ENCODE measurements around the gene MGAT4A.
"Not testable (repeated sequence)": the region's sequence is repeated elsewhere in the genome, so short reads cannot be mapped to it uniquely, and the experiment has no call there.

The MGAT4A gene

DNA sequence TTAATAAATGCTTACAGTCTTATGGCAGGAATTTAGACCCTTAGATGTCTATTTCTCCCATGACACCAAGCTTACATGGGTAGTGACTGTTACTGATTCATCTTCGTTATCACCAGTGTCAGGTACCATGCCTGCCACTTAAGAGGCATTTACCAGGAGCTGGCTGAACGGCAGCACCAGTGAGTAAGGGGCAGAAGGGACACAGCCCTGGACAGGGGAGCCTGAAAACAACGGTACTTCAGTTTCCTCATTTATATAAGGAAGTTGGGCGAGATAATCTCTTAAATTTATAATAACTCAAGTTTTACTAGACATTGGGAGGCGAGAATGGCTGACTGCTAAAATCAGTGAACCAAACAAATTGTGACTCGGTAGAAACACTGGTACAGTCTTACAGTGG lies 123.8 kb downstream of the MGAT4A start:
- no peak for DNase-seq (ENCODE audit: low read depth)

- DNase-seq (ENCODE audit: low read depth) = no peak
Observed at GRCh38 chr2:98606431-98606830, 124.5 kb downstream of the MGAT4A start.

DNA sequence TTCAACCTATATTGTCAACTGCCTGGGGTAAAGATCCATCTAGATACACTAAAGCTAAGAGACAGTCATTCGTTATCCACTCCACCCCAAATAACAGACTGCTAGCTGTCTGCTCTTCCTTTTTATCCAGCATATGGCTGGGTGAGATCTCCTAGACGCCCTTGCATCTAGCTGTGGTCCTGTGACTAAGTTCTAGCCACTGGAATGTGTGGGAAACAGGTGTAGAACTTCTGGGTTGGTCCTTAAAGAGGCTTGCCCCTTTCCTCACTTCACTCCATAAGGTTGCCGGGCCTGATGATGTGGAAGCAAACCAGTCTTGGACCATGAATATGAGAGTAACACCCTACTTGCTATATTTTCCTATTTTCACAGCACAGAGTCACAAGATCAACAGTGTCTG lies 125.9 kb downstream of the MGAT4A start:
- no peak for DNase-seq (ENCODE audit: low read depth)

DNA sequence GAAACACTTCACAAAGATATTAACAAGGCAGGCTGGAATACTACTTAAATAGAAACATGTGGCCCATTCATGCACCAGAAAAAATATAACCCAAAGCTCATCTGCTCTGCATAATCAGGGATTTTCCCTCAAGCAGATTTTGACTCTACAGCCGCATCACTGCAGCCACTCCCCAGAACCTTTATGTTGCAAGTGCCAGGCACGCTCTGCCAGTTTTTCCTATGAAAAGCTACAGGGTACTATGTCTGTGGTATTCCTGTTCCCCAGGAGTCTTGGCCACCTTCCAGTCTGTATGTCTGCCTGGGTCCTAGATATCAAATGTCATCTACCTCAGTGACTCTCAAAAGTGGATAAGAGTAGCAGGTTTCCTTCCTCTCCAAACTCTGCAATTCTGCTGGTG lies 126.4 kb downstream of the MGAT4A start:
- no peak for DNase-seq (ENCODE audit: low read depth)

GRCh38 chr2:98601532-98602132 lies 129.3 kb downstream of the MGAT4A start:
- no peak for DNase-seq (ENCODE audit: low read depth)

DNA sequence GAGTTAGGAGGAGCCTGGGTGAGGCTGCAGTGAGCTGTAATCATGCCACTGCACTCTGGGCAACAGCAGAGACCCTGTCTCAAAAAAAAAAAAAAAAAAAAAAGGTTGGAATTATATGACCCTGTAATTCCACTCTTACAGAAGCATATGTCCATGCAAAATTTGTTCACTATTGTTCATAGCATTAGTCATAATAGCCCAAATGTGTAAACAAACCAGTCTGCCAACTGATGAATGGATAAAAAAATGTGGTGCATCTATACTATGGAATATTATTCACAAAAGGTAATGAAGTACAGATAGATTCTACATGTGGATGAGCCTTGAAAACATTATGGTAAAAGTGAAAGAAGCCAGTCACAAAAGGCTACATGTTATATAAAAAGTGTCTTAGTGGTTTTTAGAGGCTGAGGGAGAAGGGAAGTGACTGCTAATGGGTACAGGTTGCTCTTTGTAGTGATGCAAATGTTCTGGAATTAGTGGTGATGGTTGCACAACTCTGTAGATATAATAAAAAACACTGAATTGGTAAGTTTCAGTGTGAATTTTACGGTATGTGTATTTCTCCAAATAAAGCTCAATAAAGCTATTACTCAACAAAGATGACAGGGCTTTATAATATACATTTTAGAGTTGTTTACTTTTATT lies 132.0 kb downstream of the MGAT4A start:
- no peak for DNase-seq (ENCODE audit: low read depth)

DNA sequence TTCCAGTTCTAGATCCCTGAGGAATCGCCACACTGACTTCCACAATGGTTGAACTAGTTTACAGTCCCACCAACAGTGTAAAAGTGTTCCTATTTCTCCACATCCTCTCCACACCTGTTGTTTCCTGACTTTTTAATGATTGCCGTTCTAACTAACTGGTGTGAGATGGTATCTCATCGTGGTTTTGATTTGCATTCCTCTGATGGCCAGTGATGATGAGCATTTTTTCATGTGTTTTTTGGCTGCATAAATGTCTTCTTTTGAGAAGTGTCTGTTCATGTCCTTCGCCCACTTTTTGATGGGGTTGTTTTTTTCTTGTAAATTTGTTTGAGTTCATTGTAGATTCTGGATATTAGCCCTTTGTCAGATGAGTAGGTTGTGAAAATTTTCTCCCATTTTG lies 136.3 kb downstream of the MGAT4A start:
- DNase-seq (ENCODE audit: low read depth) = not testable (repeated sequence)

DNA sequence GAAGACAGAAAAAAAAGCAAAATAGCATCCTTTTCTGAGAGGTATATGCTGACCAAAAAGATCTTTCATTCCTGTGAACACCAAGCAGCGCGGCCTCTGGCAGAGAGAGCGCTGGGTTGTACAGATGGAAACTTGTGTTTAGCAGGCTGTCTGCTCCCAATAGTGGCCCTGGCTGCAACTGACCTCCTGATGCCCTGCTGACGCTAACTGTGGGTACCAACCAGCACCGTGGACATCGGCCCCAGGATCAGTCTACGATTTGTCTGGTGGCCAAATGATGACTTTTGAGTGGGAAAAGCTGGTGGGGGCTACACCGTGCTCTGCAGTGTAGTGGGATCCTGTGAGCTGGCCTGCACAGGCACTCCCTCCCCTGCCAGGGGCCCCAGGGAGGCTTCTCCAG lies 138.4 kb downstream of the MGAT4A start:
- no peak for DNase-seq (ENCODE audit: low read depth)

GRCh38 chr2:98589489-98589888 lies 141.4 kb downstream of the MGAT4A start:
- no peak for DNase-seq (ENCODE audit: low read depth)

GRCh38 chr2:98588880-98589431 lies 142.0 kb downstream of the MGAT4A start:
- DNase-seq (ENCODE audit: low read depth) = no peak

- DNase-seq (ENCODE audit: low read depth) = no peak
Observed at GRCh38 chr2:98586551-98587140, 144.3 kb downstream of the MGAT4A start.

DNA sequence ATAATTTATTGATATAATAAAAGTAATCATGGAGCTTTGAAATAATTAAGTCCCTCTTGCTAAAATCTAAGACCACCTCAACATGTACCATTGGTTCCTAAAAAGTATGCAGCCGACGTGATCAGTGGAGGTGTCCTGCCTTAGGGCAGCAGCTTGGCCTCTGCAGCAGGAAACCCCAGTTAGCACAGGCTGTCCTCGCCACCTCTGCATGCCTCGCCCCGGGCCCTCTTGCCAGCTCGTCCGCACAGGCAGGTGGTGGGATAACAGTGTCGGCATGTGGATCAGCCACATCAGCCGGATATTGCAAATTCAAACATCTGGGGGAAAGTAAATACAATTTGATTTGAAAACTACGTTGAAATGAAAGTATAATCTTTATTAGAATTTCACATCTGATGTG lies 145.5 kb downstream of the MGAT4A start:
- no peak for DNase-seq (ENCODE audit: low read depth)

GRCh38 chr2:98583816-98584618 lies 146.9 kb downstream of the MGAT4A start:
- DNase-seq (ENCODE audit: low read depth) = no peak

GRCh38 chr2:98583276-98583675 lies 147.7 kb downstream of the MGAT4A start:
- no peak for DNase-seq (ENCODE audit: low read depth)

DNA sequence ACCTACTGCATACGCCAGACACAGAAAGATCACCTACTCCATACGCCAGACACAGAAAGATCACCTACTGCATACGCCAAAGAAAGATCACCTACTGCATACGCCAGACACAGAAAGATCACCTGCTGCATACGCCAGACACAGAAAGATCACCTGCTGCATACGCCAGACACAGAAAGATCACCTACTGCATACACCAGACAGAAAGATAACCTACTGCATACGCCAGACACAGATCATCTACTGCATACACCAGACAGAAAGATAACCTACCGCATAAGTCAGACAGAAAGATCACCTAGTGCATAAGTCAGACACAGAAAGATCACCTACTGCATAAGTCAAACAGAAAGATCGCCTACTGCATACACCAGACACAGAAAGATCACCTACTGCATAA lies 148.4 kb downstream of the MGAT4A start:
- DNase-seq (ENCODE audit: low read depth) = no peak

- no peak for DNase-seq (ENCODE audit: low read depth)
Observed at GRCh38 chr2:98580656-98581284, 150.2 kb downstream of the MGAT4A start.

DNA sequence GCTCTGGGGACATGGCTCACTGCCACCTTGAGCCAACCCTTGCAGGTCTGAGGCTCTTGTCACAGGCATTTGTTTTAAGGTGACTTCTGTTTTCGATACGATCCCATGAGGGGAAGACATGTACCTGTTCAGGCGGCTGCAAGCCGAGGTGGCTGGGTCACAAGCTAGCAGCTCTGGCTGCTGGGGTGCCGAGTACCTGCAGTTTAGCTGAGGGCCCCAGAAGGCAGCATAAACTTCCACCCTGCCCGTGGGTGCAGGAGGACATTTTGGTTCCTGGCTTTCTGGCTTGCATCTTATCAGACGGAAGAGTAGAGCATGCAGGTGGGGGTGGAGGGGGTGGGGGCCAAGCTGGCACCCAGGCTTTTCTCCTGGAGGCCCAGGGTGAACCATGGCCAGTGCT lies 151.0 kb downstream of the MGAT4A start:
- DNase-seq (ENCODE audit: low read depth) = no peak

DNA sequence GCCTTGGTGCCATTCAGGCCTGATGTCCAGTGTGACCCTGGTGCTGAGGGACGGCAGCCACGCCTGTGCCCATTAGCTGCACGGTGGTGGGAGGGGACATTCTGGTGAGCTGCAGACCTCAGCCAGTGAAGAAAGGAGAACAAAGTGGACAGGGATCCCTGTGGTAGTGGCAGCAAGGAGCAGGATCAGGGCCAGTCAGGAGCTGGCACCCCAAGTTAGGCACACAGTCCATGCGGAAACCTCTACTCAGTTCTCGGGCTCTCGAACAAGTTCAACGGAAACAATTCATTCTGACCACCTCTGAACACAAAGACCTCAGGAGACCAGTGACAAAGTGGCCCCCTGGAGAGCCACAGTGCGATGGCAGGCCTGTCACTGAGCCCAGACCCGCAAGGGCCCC lies 152.7 kb downstream of the MGAT4A start:
- no peak for DNase-seq (ENCODE audit: low read depth)

DNA sequence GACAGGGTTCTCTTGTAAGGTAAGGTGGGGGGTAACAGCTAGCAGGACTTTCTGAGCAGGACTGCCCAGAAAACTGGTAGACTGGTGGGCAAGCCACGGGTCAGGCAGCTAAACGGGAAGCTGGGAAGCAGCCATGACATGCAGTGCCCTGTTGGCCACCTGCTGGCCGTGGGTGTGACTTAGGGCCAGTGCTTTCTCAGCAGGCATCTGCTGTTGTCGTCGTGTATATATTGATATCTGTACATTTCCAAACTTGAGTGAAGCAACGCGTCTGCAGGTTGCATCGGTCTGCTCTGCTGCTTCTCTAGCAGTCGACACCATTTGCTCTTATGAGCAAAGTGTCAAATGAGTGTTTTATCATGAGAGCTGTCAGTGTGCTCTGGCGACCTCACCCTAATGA lies 153.6 kb downstream of the MGAT4A start:
- no peak for DNase-seq (ENCODE audit: low read depth)

DNA sequence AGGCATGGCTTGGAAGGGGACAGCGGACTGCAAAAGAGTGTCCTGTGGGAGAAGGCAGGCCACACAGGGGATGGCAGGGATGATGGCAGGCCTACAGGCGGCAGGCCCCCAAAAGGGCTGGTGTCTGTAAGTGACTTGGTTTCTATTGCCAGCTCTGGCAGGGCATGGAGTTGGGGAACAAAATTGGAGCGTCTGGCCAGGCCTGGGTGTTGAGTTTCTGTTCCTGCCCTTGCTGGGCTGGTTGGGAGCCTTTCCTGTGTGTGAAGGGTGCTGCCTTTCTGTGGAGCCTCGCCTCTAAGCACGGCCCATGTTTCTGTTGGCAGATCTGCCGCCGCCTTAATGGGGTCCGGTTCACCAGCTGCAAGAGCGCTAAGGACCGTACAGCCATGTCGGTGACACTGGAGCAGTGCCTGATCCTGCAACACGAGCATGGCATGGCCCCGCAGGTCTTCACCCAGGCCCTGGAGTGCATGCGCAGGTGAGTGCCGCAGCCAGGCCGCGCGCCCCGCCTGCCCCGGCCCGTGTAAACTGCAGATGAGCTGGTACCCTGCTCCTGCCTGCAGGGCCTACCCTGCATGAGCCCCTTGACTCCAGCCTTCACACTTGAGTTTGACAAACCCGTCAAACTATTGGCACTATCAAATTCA lies 154.1 kb downstream of the MGAT4A start:
- no peak for DNase-seq (ENCODE audit: low read depth)

- DNase-seq (ENCODE audit: low read depth) = no peak
Observed at GRCh38 chr2:98573426-98573825, 157.5 kb downstream of the MGAT4A start.

- DNase-seq (ENCODE audit: low read depth) = no peak
Observed at GRCh38 chr2:98572676-98573075, 158.3 kb downstream of the MGAT4A start.

Data from stimulated activated CD8-positive, alpha-beta memory T cell treated with anti-CD3 and anti-CD28 coated beads, Interleukin-15, amount 100 ng/mL, for 1 hour (primary cell).